ENCODE data around the gene PLAAT3.

PLAAT3 gene

GRCh38 chr11:63549411-63549810 is 64.8 kb downstream of the PLAAT3 start:
- TF ChIP-seq, protein P1, sequence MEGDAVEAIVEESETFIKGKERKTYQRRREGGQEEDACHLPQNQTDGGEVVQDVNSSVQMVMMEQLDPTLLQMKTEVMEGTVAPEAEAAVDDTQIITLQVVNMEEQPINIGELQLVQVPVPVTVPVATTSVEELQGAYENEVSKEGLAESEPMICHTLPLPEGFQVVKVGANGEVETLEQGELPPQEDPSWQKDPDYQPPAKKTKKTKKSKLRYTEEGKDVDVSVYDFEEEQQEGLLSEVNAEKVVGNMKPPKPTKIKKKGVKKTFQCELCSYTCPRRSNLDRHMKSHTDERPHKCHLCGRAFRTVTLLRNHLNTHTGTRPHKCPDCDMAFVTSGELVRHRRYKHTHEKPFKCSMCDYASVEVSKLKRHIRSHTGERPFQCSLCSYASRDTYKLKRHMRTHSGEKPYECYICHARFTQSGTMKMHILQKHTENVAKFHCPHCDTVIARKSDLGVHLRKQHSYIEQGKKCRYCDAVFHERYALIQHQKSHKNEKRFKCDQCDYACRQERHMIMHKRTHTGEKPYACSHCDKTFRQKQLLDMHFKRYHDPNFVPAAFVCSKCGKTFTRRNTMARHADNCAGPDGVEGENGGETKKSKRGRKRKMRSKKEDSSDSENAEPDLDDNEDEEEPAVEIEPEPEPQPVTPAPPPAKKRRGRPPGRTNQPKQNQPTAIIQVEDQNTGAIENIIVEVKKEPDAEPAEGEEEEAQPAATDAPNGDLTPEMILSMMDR (IDR thresholded peaks at IDR 0.05), result no peak

DNA sequence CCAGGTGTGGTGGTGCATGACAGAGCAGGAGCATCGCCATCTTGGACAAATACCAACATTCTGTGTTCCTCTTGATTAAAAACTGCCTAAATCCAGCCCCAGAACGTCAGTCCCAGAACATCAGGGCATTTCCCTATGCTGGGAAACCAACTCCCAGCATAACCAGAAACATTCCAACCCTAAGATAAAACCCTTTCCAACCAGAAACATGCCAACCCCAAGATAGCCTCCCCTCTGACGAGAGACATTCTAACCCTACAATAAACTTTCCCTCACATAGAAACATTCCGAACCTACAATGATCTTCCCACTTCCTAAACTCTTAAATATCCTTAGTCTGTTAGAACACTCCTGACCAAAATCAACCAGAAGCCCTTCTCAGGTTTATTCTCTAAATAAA is 66.1 kb downstream of the PLAAT3 start:
- TF ChIP-seq, protein P1 (IDR thresholded peaks at IDR 0.05), result no peak

- TF ChIP-seq, protein P1 (IDR thresholded peaks at IDR 0.05), result no peak
Measured at GRCh38 chr11:63547061-63547460, 67.2 kb downstream of the PLAAT3 start.

- TF ChIP-seq, protein P1 (IDR thresholded peaks at IDR 0.05), result no peak
Measured at GRCh38 chr11:63543711-63544110, 70.5 kb downstream of the PLAAT3 start.

DNA sequence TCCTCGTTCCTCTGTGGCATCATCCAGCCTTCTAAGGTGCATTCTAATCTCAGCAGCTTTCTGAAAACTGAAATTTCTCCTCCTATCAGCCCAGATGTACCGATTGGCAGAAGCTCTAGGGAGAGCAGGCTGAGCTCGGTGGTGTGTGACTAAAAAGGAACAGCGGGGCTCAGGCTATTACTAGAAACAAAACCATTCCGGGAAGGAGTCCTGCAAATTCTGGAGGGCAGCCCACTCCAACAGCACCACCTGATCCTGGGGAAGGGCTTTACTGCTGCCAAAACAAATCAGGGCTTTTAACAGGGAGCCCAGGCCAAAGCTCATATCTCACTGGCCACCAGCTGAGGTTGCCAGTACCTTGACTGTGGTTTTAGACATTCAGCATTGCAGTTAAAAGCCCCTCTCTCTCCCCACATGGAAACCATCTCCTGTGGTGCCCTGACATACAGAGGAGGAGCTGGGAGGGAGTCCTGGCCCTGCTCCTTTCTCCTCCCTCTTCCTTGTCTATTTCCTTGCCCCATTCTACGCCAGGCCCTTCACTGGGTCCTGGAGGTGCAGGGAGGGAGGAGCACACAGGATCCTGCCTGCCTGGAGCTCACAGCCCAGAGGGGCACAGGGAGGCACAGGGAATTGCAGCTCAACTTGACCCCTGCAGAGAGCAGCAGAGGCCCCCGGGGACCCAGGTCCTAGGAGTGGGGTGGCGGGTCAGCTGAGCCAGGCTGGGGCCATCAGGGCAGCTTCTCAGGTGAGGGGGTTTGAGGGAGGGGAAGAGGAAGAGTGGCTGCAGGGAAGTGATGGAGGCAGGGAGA is 76.7 kb downstream of the PLAAT3 start:
- TF ChIP-seq, protein P1 (IDR thresholded peaks at IDR 0.05), result no peak

DNA sequence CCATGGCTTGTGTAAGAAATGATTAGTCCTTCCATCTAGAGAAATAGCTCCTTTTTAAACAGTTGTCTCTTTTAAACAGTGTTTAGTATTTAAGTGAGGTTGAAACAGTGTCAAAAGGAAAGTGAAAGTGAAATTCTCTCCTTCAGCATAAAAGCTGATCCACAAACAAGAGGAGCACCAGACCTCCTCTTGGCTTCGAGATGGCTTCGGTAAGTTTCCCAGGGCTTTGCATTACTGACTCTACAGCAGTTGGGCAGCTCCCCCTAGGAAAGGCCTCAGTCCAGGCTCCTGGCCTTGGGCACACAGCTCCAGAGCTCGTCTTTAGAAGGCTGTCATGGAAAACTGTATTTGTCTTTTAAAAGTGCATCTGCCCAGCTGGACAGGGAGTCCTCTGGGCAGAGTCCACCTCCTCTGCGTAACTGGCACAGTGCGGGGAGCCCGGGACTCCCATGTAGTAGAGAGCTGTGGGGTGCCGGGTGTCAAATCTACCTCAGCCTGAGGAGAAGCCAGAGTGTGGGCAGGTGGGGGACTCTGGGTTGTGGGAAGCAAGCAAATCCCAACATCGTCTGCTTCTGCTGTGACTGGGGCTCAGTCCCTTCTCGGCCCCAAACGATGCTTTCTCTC is 77.5 kb downstream of the PLAAT3 start, which contains the start of gene PLAAT4:
Gene PLAAT4, plus strand, starts transcription at position 140 of the 624 bp plus-strand sequence. Its CDS starts 61 bp downstream, at position 201.
- TF ChIP-seq, protein P1 (IDR thresholded peaks at IDR 0.05), result no peak

- TF ChIP-seq, protein P1 (IDR thresholded peaks at IDR 0.05), result no peak
Measured at GRCh38 chr11:63535734-63536133, 78.5 kb downstream of the PLAAT3 start.

Measured in LNCAP (cell line).